ENCODE data around the gene TMEM247.
"Not testable (repeated sequence)": the region's sequence is repeated elsewhere in the genome, so short reads cannot be mapped to it uniquely, and the experiment has no call there.

The TMEM247 gene

GRCh38 chr2:46517485-46517884 is 38.1 kb downstream of the TMEM247 start:
- DNase-seq: no peak

DNA sequence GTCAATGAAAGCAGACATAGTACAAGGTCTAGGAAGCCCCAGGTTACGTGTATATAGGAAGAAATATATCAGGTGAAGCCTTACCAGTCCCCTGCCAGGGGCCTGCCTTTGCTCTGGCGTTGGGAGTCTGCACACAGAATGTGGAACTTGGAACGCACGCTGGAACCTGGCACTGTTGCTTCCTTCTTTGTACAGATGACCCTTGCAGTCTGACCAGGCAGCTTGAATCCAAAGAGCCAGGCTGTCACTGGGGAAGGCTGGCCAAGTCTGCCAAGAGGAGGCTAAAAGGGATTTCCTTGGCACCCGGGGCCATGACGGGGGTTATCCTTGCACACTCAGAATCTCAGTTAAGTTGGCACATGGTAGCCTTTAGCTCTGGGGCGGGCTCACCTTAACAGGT is 39.5 kb downstream of the TMEM247 start:
- no peak for DNase-seq

- DNase-seq: no peak
Measured at GRCh38 chr2:46519265-46519664, 39.9 kb downstream of the TMEM247 start.

DNA sequence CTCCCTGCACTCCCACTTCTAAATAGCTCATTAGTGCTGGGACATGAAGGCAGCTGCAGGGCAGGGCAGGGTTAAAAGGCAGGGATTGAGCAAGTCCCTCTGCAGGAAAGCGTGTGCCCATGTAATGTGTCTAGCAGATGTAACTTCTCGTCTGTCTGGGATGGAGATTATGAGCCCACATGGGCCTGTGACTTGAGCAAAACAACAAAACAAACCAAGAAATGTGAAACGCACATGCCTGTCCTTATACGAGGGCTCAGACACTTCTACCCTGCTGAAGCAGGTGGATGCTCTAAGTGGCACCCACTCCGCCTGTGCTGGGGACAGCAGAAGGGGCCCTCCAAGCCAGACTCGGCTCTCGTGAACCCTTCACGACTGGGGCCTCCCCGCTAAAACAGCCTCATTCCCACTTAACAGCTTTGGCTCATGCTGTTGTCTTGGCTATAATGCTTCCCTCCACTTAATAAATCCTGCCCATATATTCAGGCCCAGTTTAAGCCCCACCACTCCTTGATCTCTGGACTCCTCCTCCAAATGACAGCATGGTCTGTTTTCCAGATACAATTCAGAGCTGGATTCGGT is 40.9 kb downstream of the TMEM247 start:
- no peak for DNase-seq

GRCh38 chr2:46521215-46521683 is 41.9 kb downstream of the TMEM247 start:
- DNase-seq: no peak

- DNase-seq: not testable (repeated sequence)
Measured at GRCh38 chr2:46522385-46522784, 43.0 kb downstream of the TMEM247 start.

- DNase-seq: no peak
Measured at GRCh38 chr2:46525522-46526155, 46.3 kb downstream of the TMEM247 start.

- DNase-seq: no peak
Measured at GRCh38 chr2:46528880-46529279, 49.5 kb downstream of the TMEM247 start.

- DNase-seq: no peak
Measured at GRCh38 chr2:46530639-46531038, 51.3 kb downstream of the TMEM247 start.

GRCh38 chr2:46531863-46532262 is 52.5 kb downstream of the TMEM247 start:
- no peak for DNase-seq

All from SHP77 (cell line).